Measurements from ENCODE around the gene NQO1. TPM values are rescaled to one million over a fixed set of nuclear protein-coding genes. Genes with fewer than 3 reads are reported as not detected.

NQO1 gene
- total and polyA plus RNA-seq, 9 of the 15 experiments (the other 6 are each of a cell fraction or from before 2014, with no cell fraction given): 96.7 to 198 (median 122) TPM

- TF ChIP-seq ATF2 (CRISPR knock-in tag; IDR thresholded peaks at IDR 0.05) (no peak), ARHGAP35 (IDR thresholded peaks at IDR 0.05; ENCODE audit: partially characterized antibody) (no peak), ZBTB8A (IDR thresholded peaks at IDR 0.05; ENCODE audit: partially characterized antibody) (no peak), DDX20 (tag; IDR thresholded peaks at IDR 0.05; ENCODE audit: low read depth) (no peak), GMEB1 (CRISPR knock-in tag; IDR thresholded peaks at IDR 0.05) (peak; percentile 63; the same call in 1 of the 2 replicates), CTCFL (IDR thresholded peaks at IDR 0.05; ENCODE audit: borderline replicate concordance, insufficient read depth, low read depth, low read length, poor library complexity, severe bottlenecking) (peak; percentile 57), ZNF592 (IDR thresholded peaks at IDR 0.05) (peak; percentile 79; the same call in 1 of the 2 replicates), SMAD2 (IDR thresholded peaks at IDR 0.05; ENCODE audit: low read depth, low read length) (no peak), EZH2 (IDR thresholded peaks at IDR 0.05; ENCODE audit: borderline replicate concordance, low read depth, low read length) (no peak), KLF16 (IDR thresholded peaks at IDR 0.05) (no peak), ZNF3 (CRISPR knock-in tag; IDR thresholded peaks at IDR 0.05) (no peak), IFI16 (CRISPR knock-in tag; IDR thresholded peaks at IDR 0.05) (no peak), PHTF2 (CRISPR knock-in tag; IDR thresholded peaks at IDR 0.05) (0 out of 2 replicates have a peak, but pooled peaks have one; percentile 13), FOXM1 (IDR thresholded peaks at IDR 0.05; ENCODE audit: low read depth) (no peak), FOXM1 (CRISPR knock-in tag; IDR thresholded peaks at IDR 0.05; ENCODE audit: low read depth) (no peak), ZNF140 (CRISPR knock-in tag; IDR thresholded peaks at IDR 0.05) (no peak), PHF20 (IDR thresholded peaks at IDR 0.05; ENCODE audit: partially characterized antibody) (peak; percentile 100), DNMT1 (IDR thresholded peaks at IDR 0.05) (no peak), HMGN3 (IDR thresholded peaks at IDR 0.05; ENCODE audit: borderline replicate concordance, extremely low read depth, insufficient read length, low read depth, low read length) (no peak)
These were observed 35.8 kb upstream of the NQO1 start, which contains the start of gene WWP2 (continued) for GRCh38 chr16:69761983-69762813.

Measured in K562 (cell line).